ENCODE measurements around the gene GJA9.

GRCh38 chr1:38848071-38848470 lies 33.3 kb downstream of the GJA9 start:
- TF ChIP-seq CTCF (IDR thresholded peaks at IDR 0.05) (no peak), POLR2A (IDR thresholded peaks at IDR 0.05) (no peak)

Data from transverse colon (tissue), 3 donors.